Measurements from ENCODE around the gene FBXO41.

DNA sequence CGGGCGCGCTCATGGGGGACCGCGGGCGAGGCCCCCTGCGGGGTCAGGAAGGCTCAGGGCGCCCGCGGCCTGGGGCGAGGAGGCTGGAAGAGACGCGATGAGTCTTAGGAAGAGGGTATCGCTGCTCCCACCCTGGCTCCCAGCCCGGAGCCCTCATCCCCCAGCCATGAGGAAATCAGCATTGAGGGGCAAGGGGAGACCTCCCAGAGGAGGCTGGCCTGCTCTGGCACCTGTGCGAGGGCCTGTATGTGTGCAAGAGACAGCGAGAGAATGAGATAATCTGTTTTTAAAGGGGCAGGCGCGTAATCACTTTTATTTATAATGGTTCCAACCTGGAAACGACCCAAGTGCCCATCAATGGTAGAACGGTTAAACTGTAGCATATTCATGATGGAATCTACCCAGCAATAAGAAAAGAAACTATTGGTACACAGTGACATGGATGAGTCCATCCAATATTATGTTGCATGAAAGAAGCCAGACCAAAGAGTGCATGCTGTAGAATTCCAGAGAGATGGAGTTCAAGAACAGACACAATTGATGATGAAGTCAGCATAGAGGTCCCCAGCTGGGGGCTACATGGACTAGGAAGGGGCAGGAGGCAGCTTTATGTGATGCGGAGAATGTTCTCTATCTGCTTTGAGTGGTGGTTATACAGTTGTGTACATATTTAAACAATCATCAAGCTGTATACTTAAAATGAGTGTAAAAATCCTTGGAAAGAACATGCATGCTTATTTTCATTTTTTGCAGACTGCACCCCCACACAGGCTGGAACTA lies 14.4 kb downstream of the FBXO41 start:
- TF ChIP-seq, protein P1, sequence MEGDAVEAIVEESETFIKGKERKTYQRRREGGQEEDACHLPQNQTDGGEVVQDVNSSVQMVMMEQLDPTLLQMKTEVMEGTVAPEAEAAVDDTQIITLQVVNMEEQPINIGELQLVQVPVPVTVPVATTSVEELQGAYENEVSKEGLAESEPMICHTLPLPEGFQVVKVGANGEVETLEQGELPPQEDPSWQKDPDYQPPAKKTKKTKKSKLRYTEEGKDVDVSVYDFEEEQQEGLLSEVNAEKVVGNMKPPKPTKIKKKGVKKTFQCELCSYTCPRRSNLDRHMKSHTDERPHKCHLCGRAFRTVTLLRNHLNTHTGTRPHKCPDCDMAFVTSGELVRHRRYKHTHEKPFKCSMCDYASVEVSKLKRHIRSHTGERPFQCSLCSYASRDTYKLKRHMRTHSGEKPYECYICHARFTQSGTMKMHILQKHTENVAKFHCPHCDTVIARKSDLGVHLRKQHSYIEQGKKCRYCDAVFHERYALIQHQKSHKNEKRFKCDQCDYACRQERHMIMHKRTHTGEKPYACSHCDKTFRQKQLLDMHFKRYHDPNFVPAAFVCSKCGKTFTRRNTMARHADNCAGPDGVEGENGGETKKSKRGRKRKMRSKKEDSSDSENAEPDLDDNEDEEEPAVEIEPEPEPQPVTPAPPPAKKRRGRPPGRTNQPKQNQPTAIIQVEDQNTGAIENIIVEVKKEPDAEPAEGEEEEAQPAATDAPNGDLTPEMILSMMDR (IDR thresholded peaks at IDR 0.05 in 4 of 5, conservative IDR thresholded peaks at IDR 0.05 in 1 of 5): no peak
- no peak for TF ChIP-seq POLR2A (IDR thresholded peaks at IDR 0.05)
